GM12891 (cell line): ENCODE results near the gene YJU2.

Experiments used
- POLR2A ChIP-seq: IDR thresholded peaks from 2 replicates; pipeline ENCODE4 v1.6.1; 2011; ENCODE audit warnings: low read depth, low read length, control low read depth
- POLR2AphosphoS5 ChIP-seq: IDR thresholded peaks from 2 replicates; pipeline ENCODE4 v1.6.1; 2011; ENCODE audit warnings: low read depth, low read length, control low read depth
- POU2F2 ChIP-seq: IDR thresholded peaks from 2 replicates; pipeline ENCODE4 v1.6.1; 2011; ENCODE audit warnings: low read depth, mild to moderate bottlenecking, control low read depth, low read length, moderate library complexity
- SPI1 ChIP-seq: IDR thresholded peaks from 2 replicates; pipeline ENCODE4 v1.6.1; 2011; ENCODE audit warnings: low read depth, low read length, control low read depth
- TAF1 ChIP-seq: IDR thresholded peaks from 2 replicates; pipeline ENCODE4 v1.6.1; 2011; ENCODE audit warnings: low read depth, low read length, control low read depth

- TF ChIP-seq POU2F2 (no peak), TAF1 (no peak), POLR2A (no peak), SPI1 (no peak), POLR2AphosphoS5 (no peak)
These were observed 48.3 kb upstream of the YJU2 start for GRCh38 chr19:4198467-4199126.
